ENCODE measurements around the gene CHST6. TPM values are rescaled to one million over a fixed set of nuclear protein-coding genes. Genes with fewer than 3 reads are reported as not detected.
"Not testable (repeated sequence)": the region's sequence is repeated elsewhere in the genome, so short reads cannot be mapped to it uniquely, and the experiment has no call there.

Gene CHST6
- total RNA-seq, 1 donor, result not detected

DNA sequence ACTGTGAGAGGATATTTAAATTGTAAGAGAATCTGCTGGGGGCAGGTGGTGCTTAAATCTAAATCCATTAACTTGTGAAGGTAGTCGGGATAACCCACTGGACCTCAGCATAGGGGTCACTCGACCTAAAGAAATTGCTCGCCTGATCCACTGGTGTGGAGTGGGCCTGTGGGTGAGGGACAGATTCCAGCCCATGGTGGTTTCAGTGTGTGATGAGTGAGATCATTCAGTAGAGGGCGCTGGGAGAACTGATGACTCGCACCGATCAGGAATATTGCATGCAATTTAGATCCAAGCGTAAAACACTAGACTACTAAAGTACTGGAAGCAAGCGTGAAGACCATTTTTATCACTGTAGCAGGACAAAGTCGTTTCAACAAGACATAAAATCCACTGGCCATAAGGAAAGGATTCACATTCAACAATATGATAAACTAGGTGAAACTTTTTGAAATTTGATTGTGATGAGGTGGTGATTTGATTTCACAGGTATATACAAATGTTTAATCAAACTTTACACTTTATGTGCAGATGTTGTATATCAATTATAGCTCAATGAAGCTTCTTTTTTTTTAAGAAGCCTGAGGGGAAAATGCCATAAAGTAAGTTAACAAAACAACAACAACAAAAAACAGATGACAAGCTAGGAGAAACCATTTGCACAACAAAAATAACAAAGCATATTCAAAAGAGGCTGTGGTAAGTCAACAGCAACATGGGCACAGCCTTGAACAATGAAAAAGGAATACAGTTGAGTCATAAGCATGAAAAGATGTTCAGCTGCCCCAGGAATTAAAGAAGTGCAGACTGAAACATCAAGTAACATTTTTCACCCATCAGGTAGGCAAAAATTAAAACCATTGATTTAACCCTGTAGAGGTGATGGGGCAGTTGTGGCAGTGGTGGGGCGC lies 23.3 kb downstream of the CHST6 start:
- Histone ChIP-seq H3K9me3 (ENCODE audit: low read depth, low read length) (no peaks in the 10 kb centered on the region), H3K4me3 (ENCODE audit: low read length) (no peak overlapping the region), H3K4me1 (ENCODE audit: insufficient read depth, low read length) (peaks cover 4% of the 10 kb centered on the region), H3K27me3 (ENCODE audit: insufficient read depth, low read length) (no peaks in the 10 kb centered on the region)

DNA sequence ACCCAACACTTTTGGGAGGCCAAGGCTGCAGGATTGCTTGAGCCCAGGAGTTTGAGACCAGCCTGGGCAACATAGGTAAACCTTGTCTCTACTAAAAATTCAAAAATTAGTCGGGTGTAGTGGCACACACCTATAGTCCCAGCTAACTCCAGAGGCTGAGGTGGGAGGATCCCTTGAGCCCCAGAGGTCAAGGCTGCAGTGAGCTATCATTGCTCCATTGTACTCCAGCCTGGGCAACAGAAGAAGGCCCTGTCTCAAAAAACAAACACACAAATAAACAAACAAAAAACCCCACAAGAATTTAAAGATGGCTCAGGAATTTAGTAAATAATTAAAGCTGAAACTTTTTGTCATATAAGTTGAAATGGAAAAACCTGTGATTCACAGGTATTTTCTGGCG lies 28.5 kb downstream of the CHST6 start:
- no peaks in the 10 kb centered on the region for H3K9me3 ChIP-seq (ENCODE audit: low read depth, low read length)
- no peaks in the 10 kb centered on the region for H3K27me3 ChIP-seq (ENCODE audit: insufficient read depth, low read length)
- H3K4me3 ChIP-seq (ENCODE audit: low read length), result no peak overlapping the region

DNA sequence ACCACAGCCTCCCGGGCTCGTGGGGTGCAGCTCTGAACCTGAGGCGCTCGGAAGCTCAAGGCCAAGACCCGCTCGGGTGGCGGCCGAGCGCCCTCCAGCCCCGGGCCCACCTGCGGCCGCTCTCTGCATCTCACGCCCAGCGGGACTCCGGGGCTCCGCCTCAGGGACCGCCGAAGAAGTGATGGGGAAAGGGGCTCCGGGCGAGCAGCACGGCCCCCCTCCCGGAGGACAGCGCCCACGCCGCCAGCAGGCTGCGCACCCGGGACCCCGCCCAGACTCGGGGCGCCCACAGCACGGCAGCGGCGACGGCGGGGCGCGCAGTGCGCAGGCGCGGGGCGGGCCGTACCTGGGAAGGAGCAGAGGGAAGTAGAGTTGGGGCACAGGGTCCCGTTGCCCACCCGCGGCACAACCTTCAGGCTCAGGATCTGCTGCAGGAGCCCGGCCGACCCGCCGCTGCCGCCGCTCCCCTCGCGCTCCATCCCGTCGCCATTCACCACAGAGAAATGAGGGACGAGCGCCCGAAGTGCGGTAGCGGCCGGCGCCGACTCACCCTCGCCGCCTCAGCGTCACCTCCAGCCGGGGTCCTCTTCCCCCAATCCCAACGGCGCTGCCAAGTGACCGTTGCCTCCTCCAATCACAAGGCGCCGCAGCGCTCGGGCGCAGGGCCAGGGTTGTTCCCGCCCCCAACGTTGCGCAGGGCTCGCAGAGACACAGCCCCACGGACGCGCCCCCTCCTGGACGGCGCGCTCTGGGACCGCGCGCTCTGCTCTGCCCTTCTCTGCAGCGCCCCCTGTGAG lies 30.9 kb downstream of the CHST6 start, which contains the start of gene TMEM170A:
TSS of gene TMEM170A (minus strand) at position 568 of the 797 bp plus-strand sequence. CDS start at position 479, 89 bp downstream.
- Histone ChIP-seq H3K4me1 (ENCODE audit: insufficient read depth, low read length) (peaks cover 24% of the 10 kb centered on the region), H3K4me3 (ENCODE audit: low read length) (peak within 1 kb of the TSS; percentile 76), H3K27me3 (ENCODE audit: insufficient read depth, low read length) (no peaks in the 10 kb centered on the region), H3K9me3 (ENCODE audit: low read depth, low read length) (no peaks in the 10 kb centered on the region)

More for the DNA sequence above, 28.5 kb downstream of the CHST6 start:
- peaks cover 20% of the 10 kb centered on the region for H3K4me1 ChIP-seq (ENCODE audit: insufficient read depth, low read length)

DNA sequence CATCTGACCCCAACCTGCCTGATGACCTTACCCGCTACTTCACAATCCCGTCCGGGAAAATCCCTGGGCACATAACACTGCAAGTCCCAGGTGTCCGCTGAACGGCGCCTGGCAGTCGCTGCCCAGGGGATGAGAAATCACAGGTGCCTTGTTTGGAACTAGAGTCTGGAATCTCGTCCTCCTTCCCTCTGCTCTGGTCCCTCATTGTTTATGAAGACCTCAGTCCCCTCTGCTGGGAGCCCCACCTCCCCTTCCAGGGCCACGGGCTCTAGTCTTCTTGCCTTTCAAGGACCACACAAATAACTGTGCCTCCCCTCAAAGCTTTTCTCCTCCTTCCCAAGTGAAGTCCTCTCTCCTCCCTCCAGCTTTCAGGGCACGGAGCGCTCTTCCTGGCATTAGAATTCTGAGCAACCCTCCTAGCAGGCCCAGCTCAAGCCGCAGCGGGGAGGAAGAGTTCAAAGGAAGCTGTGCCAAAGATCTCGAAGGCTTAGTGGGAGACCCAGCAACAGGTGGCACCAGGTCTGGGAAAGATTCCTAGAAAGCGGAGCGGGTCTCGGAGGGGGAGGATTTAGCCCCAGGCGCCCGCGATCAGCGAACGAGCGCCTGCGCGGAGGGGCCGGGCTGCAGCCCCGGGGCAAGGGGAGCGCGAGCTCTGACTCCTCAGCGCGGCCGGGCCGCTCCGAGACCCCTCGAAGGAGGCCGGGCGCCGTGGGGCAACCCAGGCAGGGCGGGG lies 31.7 kb downstream of the CHST6 start:
- not testable (repeated sequence) for H3K27me3 ChIP-seq (ENCODE audit: insufficient read depth, low read length); H3K9me3 ChIP-seq (ENCODE audit: low read depth, low read length)
- Histone ChIP-seq H3K4me3 (ENCODE audit: low read length) (peak overlapping the region; percentile 76), H3K4me1 (ENCODE audit: insufficient read depth, low read length) (peaks cover 24% of the 10 kb centered on the region)

DNA sequence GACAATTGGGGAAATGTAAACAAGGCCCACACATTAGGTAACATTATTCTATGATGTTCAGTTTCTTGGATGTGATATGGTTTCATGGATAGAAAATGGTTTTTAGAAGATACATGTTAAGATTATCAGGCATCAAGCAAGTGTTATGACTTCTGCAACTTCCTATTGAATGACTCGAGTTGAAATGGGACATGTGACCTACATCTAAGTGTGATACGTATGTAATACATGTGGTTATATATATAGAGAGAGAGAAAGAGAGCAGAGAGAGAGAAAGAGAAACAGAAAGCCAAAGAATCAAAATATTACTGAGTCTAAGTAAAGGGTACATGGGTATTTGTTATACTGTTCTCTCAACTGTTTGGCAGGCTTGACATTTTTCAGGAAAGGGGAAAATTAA lies 32.4 kb downstream of the CHST6 start:
- Histone ChIP-seq H3K27me3 (ENCODE audit: insufficient read depth, low read length) (no peaks in the 10 kb centered on the region), H3K9me3 (ENCODE audit: low read depth, low read length) (no peaks in the 10 kb centered on the region), H3K4me1 (ENCODE audit: insufficient read depth, low read length) (peaks cover 19% of the 10 kb centered on the region), H3K4me3 (ENCODE audit: low read length) (no peak overlapping the region)

DNA sequence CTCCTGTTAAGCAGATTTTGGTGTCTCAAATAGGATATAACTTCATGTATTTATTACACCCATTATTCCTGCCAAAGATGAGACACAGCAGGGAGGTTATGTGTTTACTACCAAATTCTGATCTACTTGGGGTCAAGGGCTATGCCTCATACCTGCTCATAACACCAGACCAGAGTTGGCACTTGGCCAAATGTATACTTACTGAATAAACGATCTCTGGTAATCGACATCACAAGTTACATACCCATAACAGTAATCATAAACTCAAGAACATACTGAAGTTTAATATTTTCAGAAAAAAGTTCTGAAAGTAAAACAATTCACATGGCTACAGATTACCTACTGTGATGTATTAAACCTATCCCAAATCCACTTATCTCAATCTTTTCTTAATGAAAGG lies 33.7 kb downstream of the CHST6 start:
- no peaks in the 10 kb centered on the region for H3K27me3 ChIP-seq (ENCODE audit: insufficient read depth, low read length)
- H3K9me3 ChIP-seq (ENCODE audit: low read depth, low read length), result no peaks in the 10 kb centered on the region
- H3K4me3 ChIP-seq (ENCODE audit: low read length), result no peak overlapping the region
- peaks cover 19% of the 10 kb centered on the region for H3K4me1 ChIP-seq (ENCODE audit: insufficient read depth, low read length)

DNA sequence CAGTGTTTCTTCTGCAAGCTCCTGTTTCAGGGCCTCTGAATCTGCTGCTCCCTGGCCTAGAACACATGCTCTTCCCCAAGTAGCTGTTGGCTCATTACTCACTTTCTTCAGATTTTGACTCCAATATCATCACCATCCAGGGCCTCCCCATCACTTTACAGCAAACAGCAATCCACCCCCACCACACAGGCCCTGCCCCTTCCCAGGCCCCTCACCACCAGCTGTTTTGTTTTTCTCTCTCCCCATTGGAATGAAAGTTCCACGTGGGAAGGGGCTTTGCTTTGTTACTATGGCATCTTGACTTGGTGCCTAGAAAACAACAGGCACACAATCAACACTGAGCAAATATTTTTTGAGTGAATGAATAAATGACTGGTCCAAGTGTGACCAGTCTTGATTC lies 34.8 kb downstream of the CHST6 start:
- peaks cover 19% of the 10 kb centered on the region for H3K4me1 ChIP-seq (ENCODE audit: insufficient read depth, low read length)
- H3K4me3 ChIP-seq (ENCODE audit: low read length), result no peak overlapping the region

DNA sequence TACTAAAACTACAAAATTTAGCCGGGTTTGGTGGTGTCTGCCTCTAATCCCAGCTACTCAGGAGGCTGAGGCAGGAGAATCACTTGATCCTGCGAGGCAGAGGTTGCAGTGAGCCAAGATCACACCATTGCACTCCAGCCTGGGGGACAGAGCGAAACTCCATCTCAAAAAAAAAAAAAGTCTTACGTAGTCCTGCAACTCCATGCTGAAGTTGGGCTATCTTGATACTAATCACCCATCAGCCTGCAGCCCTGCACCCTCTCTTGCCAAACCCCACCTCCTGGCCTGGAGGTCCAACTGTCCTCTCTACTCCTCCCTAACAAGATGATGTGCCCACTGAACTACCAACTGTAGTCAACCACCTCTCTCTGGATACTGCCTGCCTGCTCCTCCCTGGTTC lies 35.5 kb downstream of the CHST6 start:
- no peaks in the 10 kb centered on the region for H3K9me3 ChIP-seq (ENCODE audit: low read depth, low read length)
- peaks cover 19% of the 10 kb centered on the region for H3K4me1 ChIP-seq (ENCODE audit: insufficient read depth, low read length)
- no peak overlapping the region for H3K4me3 ChIP-seq (ENCODE audit: low read length)
- H3K27me3 ChIP-seq (ENCODE audit: insufficient read depth, low read length), result no peaks in the 10 kb centered on the region

More for the DNA sequence above, 34.8 kb downstream of the CHST6 start:
- no peaks in the 10 kb centered on the region for H3K27me3 ChIP-seq (ENCODE audit: insufficient read depth, low read length)
- H3K9me3 ChIP-seq (ENCODE audit: low read depth, low read length), result no peaks in the 10 kb centered on the region

DNA sequence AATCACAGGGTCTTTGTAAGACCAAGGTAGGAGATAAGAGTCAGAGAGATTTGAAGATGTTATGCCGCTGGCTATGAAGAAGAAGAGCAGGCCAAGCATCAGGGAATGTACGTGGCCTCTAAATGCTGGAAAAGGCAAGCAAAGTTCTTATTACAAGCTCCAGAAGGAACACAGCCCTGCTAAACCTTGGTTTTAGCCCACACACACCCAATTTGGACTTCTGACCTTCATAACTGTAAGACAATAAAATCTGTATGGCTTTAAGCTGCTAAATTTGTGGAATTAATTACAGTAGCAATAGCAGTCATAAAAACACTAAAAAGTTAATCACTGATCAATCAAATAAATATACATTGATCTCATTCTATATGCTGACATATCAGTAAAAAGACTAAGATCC lies 36.8 kb downstream of the CHST6 start:
- Histone ChIP-seq H3K27me3 (ENCODE audit: insufficient read depth, low read length) (no peaks in the 10 kb centered on the region), H3K9me3 (ENCODE audit: low read depth, low read length) (no peaks in the 10 kb centered on the region), H3K4me3 (ENCODE audit: low read length) (no peak overlapping the region), H3K4me1 (ENCODE audit: insufficient read depth, low read length) (peaks cover 15% of the 10 kb centered on the region)

DNA sequence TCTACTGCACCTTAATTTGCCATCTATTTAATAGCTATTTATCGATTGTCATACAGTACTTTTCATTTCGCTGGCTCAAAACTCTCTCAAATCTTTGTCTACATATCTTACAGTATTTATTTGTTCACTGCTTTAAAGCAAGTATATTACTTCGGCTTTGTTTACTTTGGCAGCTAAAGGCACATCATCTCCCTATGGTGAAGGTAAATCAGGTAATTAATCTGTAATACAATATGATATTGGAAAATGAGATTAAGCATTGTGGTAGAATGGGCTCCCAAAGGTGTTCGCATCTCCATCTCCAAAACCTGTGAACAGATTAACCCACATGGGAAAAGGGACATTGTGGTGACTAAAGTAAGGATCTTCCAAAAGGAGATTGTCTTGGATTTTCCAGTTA lies 37.2 kb downstream of the CHST6 start:
- Histone ChIP-seq H3K9me3 (ENCODE audit: low read depth, low read length) (no peaks in the 10 kb centered on the region), H3K4me1 (ENCODE audit: insufficient read depth, low read length) (peaks cover 11% of the 10 kb centered on the region), H3K27me3 (ENCODE audit: insufficient read depth, low read length) (no peaks in the 10 kb centered on the region), H3K4me3 (ENCODE audit: low read length) (no peak overlapping the region)

DNA sequence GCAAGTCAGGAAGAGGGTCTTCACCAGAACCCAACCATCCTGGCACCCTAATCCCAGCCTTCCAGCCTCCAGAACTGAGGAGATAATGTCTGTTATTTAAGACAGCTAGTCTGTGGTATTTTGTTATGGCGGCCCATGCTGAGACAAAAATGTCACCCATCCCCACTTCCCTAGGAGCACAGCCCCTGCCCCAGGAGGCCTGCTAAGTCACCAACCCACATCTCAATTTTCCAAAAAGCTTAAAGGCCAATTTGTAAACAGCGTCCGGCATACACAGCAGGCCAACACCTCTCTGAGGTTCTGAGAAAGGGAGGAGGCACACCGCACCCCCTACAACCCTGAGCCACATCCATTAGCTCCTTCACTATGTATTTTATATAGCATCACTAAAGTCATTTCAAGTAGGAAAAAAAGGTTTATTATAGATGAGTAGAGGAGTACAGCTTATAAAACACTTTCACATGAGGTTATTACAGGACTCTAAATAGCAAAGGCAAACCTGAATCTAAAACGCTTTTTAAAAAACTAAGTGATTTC lies 37.7 kb downstream of the CHST6 start:
- Histone ChIP-seq H3K27me3 (ENCODE audit: insufficient read depth, low read length) (no peaks in the 10 kb centered on the region), H3K4me1 (ENCODE audit: insufficient read depth, low read length) (peaks cover 10% of the 10 kb centered on the region), H3K9me3 (ENCODE audit: low read depth, low read length) (no peaks in the 10 kb centered on the region), H3K4me3 (ENCODE audit: low read length) (no peak overlapping the region)

DNA sequence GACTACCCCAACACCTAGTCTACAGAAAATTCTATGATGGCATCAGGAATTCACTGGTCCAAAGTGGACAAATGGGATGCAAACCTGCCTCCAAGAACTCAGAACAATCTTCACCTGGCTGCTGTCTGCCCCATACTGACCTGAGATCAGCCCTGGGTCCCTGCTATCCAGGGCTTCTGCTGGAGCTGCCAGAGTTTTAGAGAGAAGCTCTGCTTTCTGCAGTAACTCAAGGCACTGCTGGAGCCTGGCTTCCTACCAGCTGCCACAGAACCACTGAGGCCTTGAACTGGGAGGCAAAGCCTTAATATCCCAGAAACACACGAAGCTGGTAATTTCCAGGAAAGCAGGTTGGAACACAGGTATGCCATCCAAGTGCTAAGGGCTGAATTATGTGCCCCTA lies 38.3 kb downstream of the CHST6 start:
- Histone ChIP-seq H3K9me3 (ENCODE audit: low read depth, low read length) (no peaks in the 10 kb centered on the region), H3K4me3 (ENCODE audit: low read length) (no peak overlapping the region), H3K27me3 (ENCODE audit: insufficient read depth, low read length) (no peaks in the 10 kb centered on the region), H3K4me1 (ENCODE audit: insufficient read depth, low read length) (peaks cover 6% of the 10 kb centered on the region)

DNA sequence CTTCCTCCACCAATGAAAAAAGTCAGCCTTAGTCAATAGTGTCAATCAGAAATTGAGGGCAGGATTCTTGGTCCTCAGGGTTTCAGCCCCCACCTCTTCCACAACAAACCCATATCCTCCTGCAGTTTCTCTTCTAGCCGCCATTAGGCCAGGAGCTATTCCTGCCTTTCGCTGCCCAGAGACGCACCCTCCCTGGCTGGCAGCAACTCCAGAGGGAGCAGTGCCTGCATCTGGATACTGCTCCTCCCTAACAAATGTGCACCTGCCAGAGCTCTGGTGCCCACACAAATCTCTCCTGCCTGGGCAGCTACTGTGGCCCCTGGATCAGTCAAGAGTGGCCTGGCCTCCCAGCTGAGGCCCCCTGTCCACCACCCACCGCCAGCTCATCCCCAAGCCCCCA lies 38.8 kb downstream of the CHST6 start:
- not testable (repeated sequence) for H3K4me1 ChIP-seq (ENCODE audit: insufficient read depth, low read length); H3K9me3 ChIP-seq (ENCODE audit: low read depth, low read length); H3K27me3 ChIP-seq (ENCODE audit: insufficient read depth, low read length); H3K4me3 ChIP-seq (ENCODE audit: low read length)

DNA sequence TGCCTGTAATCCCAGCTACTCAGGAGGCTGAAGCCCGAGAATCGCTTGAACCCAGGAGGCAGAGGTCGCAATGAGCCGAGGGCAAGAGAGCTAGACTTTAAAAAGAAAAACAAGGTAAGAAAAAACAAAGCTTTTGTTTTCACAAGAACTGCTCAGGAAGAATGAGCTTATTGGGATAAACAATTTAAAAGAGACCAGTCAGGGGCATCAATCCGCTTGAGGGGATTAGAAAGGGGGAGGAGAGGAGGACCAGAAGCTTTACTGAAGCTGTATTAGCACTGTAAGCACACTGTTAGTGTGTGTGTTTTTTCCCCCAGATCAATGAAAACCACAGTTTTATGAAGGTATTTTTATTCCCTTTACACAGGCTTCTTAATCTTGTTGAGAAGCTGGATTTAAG lies 39.6 kb downstream of the CHST6 start:
- Histone ChIP-seq H3K9me3 (ENCODE audit: low read depth, low read length) (no peaks in the 10 kb centered on the region), H3K4me1 (ENCODE audit: insufficient read depth, low read length) (no peaks in the 10 kb centered on the region), H3K4me3 (ENCODE audit: low read length) (no peak overlapping the region), H3K27me3 (ENCODE audit: insufficient read depth, low read length) (no peaks in the 10 kb centered on the region)

Measured in mononuclear cell (primary cell).